HG03571 (cell line): ENCODE measurements around the gene ZBTB16.

ENCODE experiments used
- ATAC-seq: cut with Tn5 transposase; IDR thresholded peaks from one replicate; pipeline ENCODE4 v1.9.1; 2021; ENCODE audit not compliant: unreplicated experiment

ZBTB16 gene

GRCh38 chr11:114151631-114152030 is 92.1 kb downstream of the ZBTB16 start:
- ATAC-seq = no peak

GRCh38 chr11:114152162-114152561 is 92.7 kb downstream of the ZBTB16 start:
- no peak for ATAC-seq

GRCh38 chr11:114152785-114153184 is 93.3 kb downstream of the ZBTB16 start:
- no peak for ATAC-seq

- ATAC-seq = no peak
Measured at GRCh38 chr11:114153224-114153623, 93.7 kb downstream of the ZBTB16 start.

- no peak for ATAC-seq
Measured at GRCh38 chr11:114154271-114155047, 94.9 kb downstream of the ZBTB16 start.

- ATAC-seq = no peak
Measured at GRCh38 chr11:114155116-114155515, 95.6 kb downstream of the ZBTB16 start.

- no peak for ATAC-seq
Measured at GRCh38 chr11:114156131-114156581, 96.6 kb downstream of the ZBTB16 start.

GRCh38 chr11:114156782-114157181 is 97.3 kb downstream of the ZBTB16 start:
- ATAC-seq = no peak

GRCh38 chr11:114157476-114158050 is 98.1 kb downstream of the ZBTB16 start:
- ATAC-seq = no peak

- no peak for ATAC-seq
Measured at GRCh38 chr11:114158421-114158820, 98.9 kb downstream of the ZBTB16 start.

GRCh38 chr11:114158886-114159285 is 99.4 kb downstream of the ZBTB16 start:
- no peak for ATAC-seq

- ATAC-seq = no peak
Measured at GRCh38 chr11:114159320-114159719, 99.8 kb downstream of the ZBTB16 start.

GRCh38 chr11:114159802-114160632 is 100.5 kb downstream of the ZBTB16 start:
- ATAC-seq = peak; percentile 72

GRCh38 chr11:114160894-114161293 is 101.4 kb downstream of the ZBTB16 start:
- ATAC-seq = no peak

- no peak for ATAC-seq
Measured at GRCh38 chr11:114161486-114162250, 102.2 kb downstream of the ZBTB16 start.

GRCh38 chr11:114162719-114163123 is 103.2 kb downstream of the ZBTB16 start:
- ATAC-seq = no peak

GRCh38 chr11:114163229-114163631 is 103.7 kb downstream of the ZBTB16 start:
- no peak for ATAC-seq

GRCh38 chr11:114163830-114164401 is 104.4 kb downstream of the ZBTB16 start:
- ATAC-seq = no peak

GRCh38 chr11:114164546-114164945 is 105.0 kb downstream of the ZBTB16 start:
- ATAC-seq = no peak
